ENCODE results near the gene WDR70. TPM values are rescaled to one million over a fixed set of nuclear protein-coding genes. Genes with fewer than 3 reads are reported as not detected.

The WDR70 gene
- total RNA-seq, 1 donor from 2014 or later: 31.3 TPM

DNA sequence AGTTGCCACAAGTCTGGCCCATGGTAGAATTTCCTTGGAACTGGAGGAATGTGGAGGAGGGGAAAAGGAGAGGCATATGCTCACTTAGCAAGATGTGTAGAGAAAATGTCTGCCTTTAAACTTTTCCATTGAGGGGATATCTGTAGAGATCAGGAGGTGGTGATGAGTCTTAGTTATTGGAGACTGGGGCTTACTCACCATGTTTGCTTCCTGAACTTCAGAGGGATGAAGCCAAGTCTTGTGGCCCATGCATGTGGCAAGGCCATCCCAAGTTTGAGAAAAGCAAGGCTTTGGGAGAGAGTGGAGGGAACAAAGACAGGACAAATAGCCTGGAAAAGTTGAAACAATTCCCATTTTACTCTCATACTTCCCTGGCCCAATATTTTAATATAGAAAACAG, 336.2 kb downstream of the WDR70 start:
- no peaks in the 10 kb centered on the region for H3K27me3 Mint-ChIP-seq (ENCODE audit: low read depth, unreplicated experiment)
- H3K4me3 Mint-ChIP-seq (ENCODE audit: unreplicated experiment): peak overlapping the region; percentile 22
- Histone ChIP-seq H3K36me3 (ENCODE audit: insufficient read depth, low read length) (no peaks in the 10 kb centered on the region), H3K79me2 (ENCODE audit: insufficient read depth, low read length) (no peaks in the 10 kb centered on the region), H3K4me3 (ENCODE audit: insufficient read depth, low read depth, low read length) (no peak overlapping the region), H2AFZ (ENCODE audit: low read depth, low read length) (no peak overlapping the region), H3K27ac (ENCODE audit: low read depth, low read length) (no peak overlapping the region), H3K4me2 (ENCODE audit: low read length) (no peak overlapping the region), H3K27me3 (ENCODE audit: insufficient read depth, low read length) (no peaks in the 10 kb centered on the region), H3K9ac (ENCODE audit: low read length) (no peak overlapping the region), H3K9me3 (ENCODE audit: insufficient read depth, low read depth, low read length) (no peaks in the 10 kb centered on the region), H4K20me1 (ENCODE audit: insufficient read depth, low read length) (no peaks in the 10 kb centered on the region), H3K4me1 (ENCODE audit: insufficient read depth, low read length) (peaks cover 22% of the 10 kb centered on the region)
- H3K9me3 Mint-ChIP-seq (ENCODE audit: unreplicated experiment): no peaks in the 10 kb centered on the region
- H3K36me3 Mint-ChIP-seq (ENCODE audit: low read depth, unreplicated experiment): no peaks in the 10 kb centered on the region
- peaks cover 52% of the 10 kb centered on the region for H3K4me1 Mint-ChIP-seq (ENCODE audit: low read depth, unreplicated experiment)
- peak overlapping the region; percentile 8 for H3K27ac Mint-ChIP-seq (ENCODE audit: unreplicated experiment)
- DNase-seq (ENCODE audit: low read depth): no peak
- peak; percentile 43 for FAIRE-seq
- no peak for TF ChIP-seq EZH2 (IDR thresholded peaks at IDR 0.05; ENCODE audit: insufficient read depth, low read length)
- TF ChIP-seq, protein P1, sequence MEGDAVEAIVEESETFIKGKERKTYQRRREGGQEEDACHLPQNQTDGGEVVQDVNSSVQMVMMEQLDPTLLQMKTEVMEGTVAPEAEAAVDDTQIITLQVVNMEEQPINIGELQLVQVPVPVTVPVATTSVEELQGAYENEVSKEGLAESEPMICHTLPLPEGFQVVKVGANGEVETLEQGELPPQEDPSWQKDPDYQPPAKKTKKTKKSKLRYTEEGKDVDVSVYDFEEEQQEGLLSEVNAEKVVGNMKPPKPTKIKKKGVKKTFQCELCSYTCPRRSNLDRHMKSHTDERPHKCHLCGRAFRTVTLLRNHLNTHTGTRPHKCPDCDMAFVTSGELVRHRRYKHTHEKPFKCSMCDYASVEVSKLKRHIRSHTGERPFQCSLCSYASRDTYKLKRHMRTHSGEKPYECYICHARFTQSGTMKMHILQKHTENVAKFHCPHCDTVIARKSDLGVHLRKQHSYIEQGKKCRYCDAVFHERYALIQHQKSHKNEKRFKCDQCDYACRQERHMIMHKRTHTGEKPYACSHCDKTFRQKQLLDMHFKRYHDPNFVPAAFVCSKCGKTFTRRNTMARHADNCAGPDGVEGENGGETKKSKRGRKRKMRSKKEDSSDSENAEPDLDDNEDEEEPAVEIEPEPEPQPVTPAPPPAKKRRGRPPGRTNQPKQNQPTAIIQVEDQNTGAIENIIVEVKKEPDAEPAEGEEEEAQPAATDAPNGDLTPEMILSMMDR (IDR thresholded peaks at IDR 0.05; ENCODE audit: insufficient read depth, low read depth, low read length): no peak

DNA sequence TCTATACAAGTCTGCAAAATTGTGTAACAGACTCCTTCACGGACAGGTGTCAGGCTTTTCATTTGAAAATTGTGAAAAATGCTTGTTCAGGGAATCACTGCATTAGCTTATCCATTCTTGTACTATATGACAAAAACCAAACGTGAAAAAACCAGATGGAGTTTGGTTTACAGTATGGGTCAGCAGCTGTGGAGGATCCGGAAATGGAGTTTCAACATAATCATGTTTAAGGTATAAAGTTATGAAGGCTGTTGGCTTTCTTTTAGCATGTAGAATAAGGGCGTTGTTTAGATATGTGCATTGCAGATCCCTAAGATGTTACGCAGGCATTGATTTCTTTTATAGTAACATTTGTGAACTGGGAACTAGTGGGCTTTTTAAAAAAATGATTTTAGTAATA, 336.9 kb downstream of the WDR70 start:
- no peak for DNase-seq (ENCODE audit: low read depth)
- Histone ChIP-seq H3K4me3 (ENCODE audit: insufficient read depth, low read depth, low read length) (no peak overlapping the region), H3K9ac (ENCODE audit: low read length) (no peak overlapping the region), H3K27ac (ENCODE audit: low read depth, low read length) (no peak overlapping the region), H3K36me3 (ENCODE audit: insufficient read depth, low read length) (no peaks in the 10 kb centered on the region), H3K9me3 (ENCODE audit: insufficient read depth, low read depth, low read length) (no peaks in the 10 kb centered on the region), H4K20me1 (ENCODE audit: insufficient read depth, low read length) (no peaks in the 10 kb centered on the region), H3K4me1 (ENCODE audit: insufficient read depth, low read length) (peaks cover 23% of the 10 kb centered on the region), H2AFZ (ENCODE audit: low read depth, low read length) (no peak overlapping the region), H3K79me2 (ENCODE audit: insufficient read depth, low read length) (no peaks in the 10 kb centered on the region), H3K27me3 (ENCODE audit: insufficient read depth, low read length) (no peaks in the 10 kb centered on the region), H3K4me2 (ENCODE audit: low read length) (no peak overlapping the region)
- H3K27me3 Mint-ChIP-seq (ENCODE audit: low read depth, unreplicated experiment): no peaks in the 10 kb centered on the region
- peak; percentile 17 for FAIRE-seq
- no peaks in the 10 kb centered on the region for H3K9me3 Mint-ChIP-seq (ENCODE audit: unreplicated experiment)
- peaks cover 55% of the 10 kb centered on the region for H3K4me1 Mint-ChIP-seq (ENCODE audit: low read depth, unreplicated experiment)
- H3K4me3 Mint-ChIP-seq (ENCODE audit: unreplicated experiment): no peak overlapping the region
- no peaks in the 10 kb centered on the region for H3K36me3 Mint-ChIP-seq (ENCODE audit: low read depth, unreplicated experiment)
- H3K27ac Mint-ChIP-seq (ENCODE audit: unreplicated experiment): no peak overlapping the region
- TF ChIP-seq, protein P1 (IDR thresholded peaks at IDR 0.05; ENCODE audit: insufficient read depth, low read depth, low read length): no peak
- TF ChIP-seq EZH2 (IDR thresholded peaks at IDR 0.05; ENCODE audit: insufficient read depth, low read length): no peak

DNA sequence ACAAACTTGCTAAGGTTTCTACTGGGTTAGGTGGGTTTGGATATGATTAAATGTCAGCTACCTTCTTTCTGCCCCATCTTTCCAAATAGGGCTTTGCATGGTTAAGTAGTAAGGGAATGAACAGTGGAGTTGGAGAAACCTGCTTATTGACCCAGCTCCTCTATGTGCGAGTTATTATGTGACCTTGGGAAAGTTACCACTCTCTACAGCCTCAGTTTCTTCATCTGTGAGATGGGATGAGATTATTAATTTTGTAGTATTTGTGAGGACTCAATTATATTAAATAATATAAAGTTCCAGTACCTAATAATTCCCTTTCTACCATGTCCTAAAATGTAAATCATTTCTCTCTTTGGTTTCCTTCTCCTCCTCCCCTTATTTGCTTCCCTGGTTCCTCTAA, 337.3 kb downstream of the WDR70 start:
- no peak for FAIRE-seq
- TF ChIP-seq, protein P1 (IDR thresholded peaks at IDR 0.05; ENCODE audit: insufficient read depth, low read depth, low read length): no peak
- no peak for TF ChIP-seq EZH2 (IDR thresholded peaks at IDR 0.05; ENCODE audit: insufficient read depth, low read length)

More for the DNA sequence above, 337.3 kb downstream of the WDR70 start:
- H4K20me1 ChIP-seq (ENCODE audit: insufficient read depth, low read length): no peaks in the 10 kb centered on the region
- H3K36me3 ChIP-seq (ENCODE audit: insufficient read depth, low read length): no peaks in the 10 kb centered on the region
- no peak overlapping the region for H3K4me2 ChIP-seq (ENCODE audit: low read length)
- Mint-ChIP-seq H3K36me3 (ENCODE audit: low read depth, unreplicated experiment) (no peaks in the 10 kb centered on the region), H3K27me3 (ENCODE audit: low read depth, unreplicated experiment) (no peaks in the 10 kb centered on the region), H3K27ac (ENCODE audit: unreplicated experiment) (peak overlapping the region; percentile 21), H3K4me3 (ENCODE audit: unreplicated experiment) (no peak overlapping the region), H3K4me1 (ENCODE audit: low read depth, unreplicated experiment) (peaks cover 55% of the 10 kb centered on the region), H3K9me3 (ENCODE audit: unreplicated experiment) (no peaks in the 10 kb centered on the region)
- no peaks in the 10 kb centered on the region for H3K27me3 ChIP-seq (ENCODE audit: insufficient read depth, low read length)
- DNase-seq (ENCODE audit: low read depth): no peak
- no peak overlapping the region for H3K4me3 ChIP-seq (ENCODE audit: insufficient read depth, low read depth, low read length)
- H3K9ac ChIP-seq (ENCODE audit: low read length): no peak overlapping the region
- no peaks in the 10 kb centered on the region for H3K79me2 ChIP-seq (ENCODE audit: insufficient read depth, low read length)
- no peaks in the 10 kb centered on the region for H3K9me3 ChIP-seq (ENCODE audit: insufficient read depth, low read depth, low read length)
- H3K27ac ChIP-seq (ENCODE audit: low read depth, low read length): no peak overlapping the region
- no peak overlapping the region for H2AFZ ChIP-seq (ENCODE audit: low read depth, low read length)
- H3K4me1 ChIP-seq (ENCODE audit: insufficient read depth, low read length): peaks cover 27% of the 10 kb centered on the region

Data from astrocyte (in vitro differentiated cells and primary cell).